Measurements from ENCODE around the gene CREB5.

Gene CREB5

DNA sequence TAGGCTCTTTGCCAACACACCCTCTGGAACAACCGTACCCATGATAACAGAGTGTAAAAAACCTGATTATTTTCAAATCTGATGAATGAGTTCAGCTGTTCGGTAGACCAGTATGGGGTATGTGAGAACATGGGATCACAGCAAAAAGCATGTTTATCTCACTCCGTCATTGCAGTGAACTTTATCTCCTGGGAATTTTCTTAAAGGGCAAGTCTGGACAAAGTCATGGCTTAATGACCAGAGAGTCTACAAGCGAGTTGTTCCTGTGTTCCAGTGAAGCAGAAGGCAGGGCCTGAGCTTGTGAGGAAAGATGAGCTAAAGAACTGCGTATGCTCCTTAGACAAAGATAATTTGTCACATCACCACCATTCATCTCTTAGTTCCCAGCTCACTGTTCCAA, 326.1 kb downstream of the CREB5 start:
- no peak for DNase-seq (ENCODE audit: low read depth in 2 of 3, low spot score in 2 of 3)

- DNase-seq (ENCODE audit: low read depth in 2 of 3, low spot score in 2 of 3), result no peak
These were observed 326.8 kb downstream of the CREB5 start for GRCh38 chr7:28739128-28739527.

DNA sequence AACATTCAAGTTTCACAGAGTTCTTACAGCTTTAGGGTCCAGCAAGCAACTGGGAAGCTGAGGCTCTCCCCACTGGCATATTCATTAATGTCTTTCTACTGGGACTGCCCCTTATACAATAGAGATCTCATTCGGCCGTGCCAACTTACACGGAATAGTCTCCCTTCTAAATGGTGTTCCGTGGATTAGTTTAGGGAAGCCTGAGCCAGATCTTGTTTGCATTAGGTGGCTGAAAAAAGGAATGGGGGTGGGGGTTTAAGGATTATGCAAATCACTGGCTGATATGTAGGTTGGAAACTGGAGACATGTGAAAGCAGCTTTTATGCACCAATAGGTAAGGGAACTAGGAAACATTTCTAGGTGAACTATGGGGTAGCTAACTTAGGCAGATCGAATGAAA, 327.5 kb downstream of the CREB5 start:
- DNase-seq (ENCODE audit: low read depth in 2 of 3, low spot score in 2 of 3), result no peak

- DNase-seq (ENCODE audit: low read depth in 2 of 3, low spot score in 2 of 3), result no peak
These were observed 332.6 kb downstream of the CREB5 start for GRCh38 chr7:28744951-28745350.

DNA sequence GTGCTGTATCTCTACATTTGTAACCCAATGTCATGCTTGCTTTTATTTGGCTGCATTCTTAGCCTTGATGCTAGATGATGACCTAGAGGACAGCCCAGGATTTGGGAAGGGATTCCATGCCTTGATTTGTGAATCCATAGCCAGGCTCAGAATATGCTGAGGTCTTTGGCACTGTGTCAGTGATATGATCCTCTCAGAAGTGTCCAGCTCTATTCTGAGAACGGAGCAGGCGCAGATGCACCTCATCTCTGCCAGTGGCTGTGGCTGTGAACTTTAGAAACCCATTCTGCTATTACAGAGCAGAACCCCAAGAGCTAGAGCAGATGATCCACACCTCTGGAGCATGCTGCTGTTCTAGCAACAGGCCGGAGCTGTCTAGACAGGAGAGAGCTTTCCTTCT, 333.0 kb downstream of the CREB5 start:
- DNase-seq (ENCODE audit: low read depth in 2 of 3, low spot score in 2 of 3), result no peak

- DNase-seq (ENCODE audit: low read depth in 2 of 3, low spot score in 2 of 3), result no peak
These were observed 335.1 kb downstream of the CREB5 start for GRCh38 chr7:28747404-28747803.

- DNase-seq (ENCODE audit: low read depth in 2 of 3, low spot score in 2 of 3), result no peak
These were observed 335.5 kb downstream of the CREB5 start for GRCh38 chr7:28747854-28748253.

DNA sequence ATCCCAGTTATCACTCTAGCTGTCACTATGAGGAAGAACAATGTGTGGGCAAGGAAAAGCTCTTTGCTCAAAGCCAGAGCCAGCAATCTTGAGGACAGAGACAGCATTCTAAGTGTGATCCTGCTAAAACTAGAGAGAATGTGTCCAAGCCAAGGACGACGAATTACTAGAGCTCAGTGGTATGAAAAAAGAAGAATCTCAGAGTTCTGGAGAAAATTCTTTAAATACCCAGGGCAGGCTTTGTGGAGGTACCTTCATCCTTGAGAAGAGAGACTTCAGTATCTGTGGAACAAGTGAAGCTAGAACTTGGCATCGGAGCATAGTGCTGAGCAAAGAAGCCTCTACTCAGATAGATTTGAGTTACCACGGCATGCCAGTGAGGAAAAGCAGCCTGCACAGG, 336.0 kb downstream of the CREB5 start:
- no peak for DNase-seq (ENCODE audit: low read depth in 2 of 3, low spot score in 2 of 3)

- no peak for DNase-seq (ENCODE audit: low read depth in 2 of 3, low spot score in 2 of 3)
These were observed 336.7 kb downstream of the CREB5 start for GRCh38 chr7:28748933-28749584.

DNA sequence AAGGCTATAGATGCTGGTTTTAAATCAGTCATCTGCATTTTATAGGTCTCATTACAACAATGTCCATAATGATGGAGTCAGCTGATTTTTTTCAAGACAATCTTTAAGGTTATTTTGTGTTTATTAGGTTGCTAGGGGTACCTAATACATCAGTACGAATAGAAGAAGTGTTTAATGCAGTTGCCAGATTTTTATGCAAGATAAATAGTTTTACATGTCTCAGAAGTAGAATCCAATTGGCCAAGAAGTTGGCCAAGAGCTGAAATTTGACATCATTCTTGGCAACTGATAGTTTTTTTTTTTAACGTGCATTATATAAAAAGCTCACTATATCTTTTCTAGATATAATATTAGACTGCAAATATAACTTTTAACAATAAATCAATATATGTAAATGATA, 337.3 kb downstream of the CREB5 start:
- DNase-seq (ENCODE audit: low read depth in 2 of 3, low spot score in 2 of 3), result no peak

DNA sequence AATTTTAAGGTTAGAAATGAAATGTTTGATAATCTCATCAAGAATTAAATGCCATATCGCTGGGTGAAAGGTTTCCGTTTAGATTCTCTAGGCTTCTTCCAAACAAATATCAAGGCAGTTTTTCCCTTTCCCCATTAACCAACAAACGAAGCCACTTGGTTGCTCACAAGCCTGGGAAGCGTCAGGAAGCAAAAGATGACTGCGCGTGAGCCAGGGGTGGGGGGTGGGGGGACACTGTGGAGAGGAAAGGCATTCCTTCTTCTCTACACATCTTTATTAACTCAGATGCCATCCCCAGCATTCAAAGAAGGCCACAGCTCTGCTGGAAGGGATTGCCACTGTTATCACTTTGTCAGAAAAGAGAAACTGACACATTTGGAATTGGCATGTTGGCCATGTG, 338.7 kb downstream of the CREB5 start:
- DNase-seq (ENCODE audit: low read depth in 2 of 3, low spot score in 2 of 3), result no peak

DNA sequence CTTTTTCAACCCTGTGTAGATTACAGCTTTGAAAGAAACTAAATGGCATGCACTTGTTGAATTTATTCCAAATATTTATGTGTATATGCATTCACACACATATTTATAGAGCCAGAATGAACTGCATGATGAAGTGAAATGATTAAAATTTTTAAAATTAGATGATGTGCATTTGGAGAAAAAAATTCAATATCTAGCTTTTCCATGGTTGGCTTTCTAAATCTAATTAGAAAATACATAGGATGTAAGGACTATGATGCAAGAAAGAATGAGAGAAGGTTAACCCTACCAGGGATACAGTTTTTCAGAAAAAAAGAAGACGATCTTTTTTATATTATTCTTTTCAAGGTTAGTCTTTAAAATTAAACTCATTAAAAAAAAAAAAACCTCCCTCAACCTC, 341.3 kb downstream of the CREB5 start:
- no peak for DNase-seq (ENCODE audit: low read depth in 2 of 3, low spot score in 2 of 3)

GRCh38 chr7:28754027-28754426, 341.7 kb downstream of the CREB5 start:
- DNase-seq (ENCODE audit: low read depth in 2 of 3, low spot score in 2 of 3), result no peak

GRCh38 chr7:28754447-28754846, 342.1 kb downstream of the CREB5 start:
- no peak for DNase-seq (ENCODE audit: low read depth in 2 of 3, low spot score in 2 of 3)

DNA sequence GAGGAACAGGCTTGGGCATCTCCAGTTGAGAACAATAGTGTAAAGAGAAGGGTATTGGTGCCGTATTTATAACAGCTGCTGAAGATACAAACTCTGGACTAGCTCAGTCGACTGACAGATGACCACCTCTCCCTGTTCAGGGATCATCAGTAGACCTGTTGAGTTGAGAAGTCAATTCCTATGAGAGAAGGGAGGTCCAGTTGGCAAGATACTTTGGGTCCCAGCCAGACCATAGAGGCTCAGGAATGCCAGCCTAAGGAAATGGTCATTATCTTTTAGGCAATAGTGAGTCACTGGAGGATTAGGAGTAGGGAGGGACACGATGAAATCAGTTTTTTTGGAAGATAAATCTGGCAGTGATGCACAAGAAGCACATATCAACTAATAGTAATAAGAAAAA, 342.9 kb downstream of the CREB5 start:
- no peak for DNase-seq (ENCODE audit: low read depth in 2 of 3, low spot score in 2 of 3)

- DNase-seq (ENCODE audit: low read depth in 2 of 3, low spot score in 2 of 3), result no peak
These were observed 345.9 kb downstream of the CREB5 start for GRCh38 chr7:28758186-28758585.

GRCh38 chr7:28759475-28759971, 347.2 kb downstream of the CREB5 start:
- DNase-seq (ENCODE audit: low read depth in 2 of 3, low spot score in 2 of 3), result no peak

DNA sequence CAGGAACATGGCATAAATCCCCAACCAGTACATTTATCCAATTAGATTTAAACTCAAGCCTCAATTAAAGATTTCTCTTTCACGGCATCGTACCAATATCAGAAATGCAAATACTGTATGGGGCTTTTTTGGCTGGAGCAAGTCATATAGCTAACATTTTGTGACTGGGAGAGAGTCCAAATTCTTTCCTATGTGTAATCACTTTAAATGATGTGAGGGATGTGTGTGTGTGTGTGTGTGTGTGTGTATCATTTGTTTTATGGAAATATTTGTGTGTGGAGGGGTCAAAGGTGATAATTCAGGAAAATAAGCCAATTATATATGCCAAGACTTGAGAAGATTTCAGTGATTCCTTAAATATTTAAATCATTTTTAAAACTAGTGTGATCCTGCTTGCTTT, 349.2 kb downstream of the CREB5 start:
- no peak for DNase-seq (ENCODE audit: low read depth in 2 of 3, low spot score in 2 of 3)

DNA sequence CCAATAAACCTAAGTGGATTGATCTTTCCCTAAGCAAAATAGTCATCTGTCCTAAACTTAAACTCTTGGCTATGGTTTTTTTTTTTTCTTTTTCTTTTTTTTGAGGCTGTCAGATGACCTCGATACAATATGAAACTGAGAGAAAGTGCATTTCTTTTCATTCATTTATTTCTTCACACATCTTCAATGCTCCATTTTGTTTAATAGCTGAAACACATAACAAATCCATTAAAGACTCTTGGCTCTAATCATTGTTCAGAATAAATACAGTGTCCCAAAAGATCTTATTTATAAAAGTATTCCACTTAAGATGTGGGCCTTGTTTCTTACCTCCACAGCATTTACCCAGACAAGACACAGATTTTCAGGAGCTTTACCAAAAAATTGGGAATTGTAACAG, 350.3 kb downstream of the CREB5 start:
- DNase-seq (ENCODE audit: low read depth in 2 of 3, low spot score in 2 of 3), result no peak

DNA sequence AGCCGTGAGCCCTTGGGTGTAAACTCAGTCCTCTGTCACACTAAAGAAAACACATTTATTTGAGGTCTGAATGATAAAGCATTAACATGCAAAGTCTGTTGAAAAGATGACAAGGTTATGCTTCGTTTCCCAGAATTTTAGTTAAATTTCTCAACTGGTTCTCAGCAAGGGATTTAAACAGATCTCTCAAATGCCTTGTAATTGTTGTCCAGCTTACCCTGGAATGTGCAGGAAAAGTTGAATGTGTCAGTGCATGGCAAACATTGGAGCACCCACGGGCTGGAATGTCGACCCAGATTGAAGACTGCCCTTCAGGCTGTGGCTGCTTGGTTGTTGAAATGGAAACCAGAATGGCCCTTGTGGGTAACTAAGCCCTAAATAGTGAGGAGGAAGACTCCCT, 354.0 kb downstream of the CREB5 start:
- no peak for DNase-seq (ENCODE audit: low read depth in 2 of 3, low spot score in 2 of 3)

DNA sequence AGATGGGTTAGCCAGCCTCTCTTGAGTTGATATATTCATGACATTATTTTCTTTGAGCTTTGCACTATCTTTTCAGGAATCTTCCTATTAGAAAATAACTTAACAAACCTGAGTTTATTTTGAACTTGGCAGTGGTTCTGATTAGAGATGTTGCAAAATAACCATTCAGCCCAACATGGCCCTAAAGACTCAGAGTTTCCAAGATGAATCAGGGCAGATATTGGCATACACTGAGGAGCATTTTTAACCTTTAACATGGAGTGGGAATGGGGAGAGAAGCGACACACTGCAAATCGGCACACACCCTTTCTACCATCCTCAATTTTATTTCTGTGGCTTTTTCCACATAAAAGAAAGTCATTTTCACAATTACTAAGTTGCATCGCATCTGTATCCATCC, 355.0 kb downstream of the CREB5 start:
- DNase-seq (ENCODE audit: low read depth in 2 of 3, low spot score in 2 of 3), result no peak

GRCh38 chr7:28768577-28769147, 356.3 kb downstream of the CREB5 start:
- no peak for DNase-seq (ENCODE audit: low read depth in 2 of 3, low spot score in 2 of 3)

DNA sequence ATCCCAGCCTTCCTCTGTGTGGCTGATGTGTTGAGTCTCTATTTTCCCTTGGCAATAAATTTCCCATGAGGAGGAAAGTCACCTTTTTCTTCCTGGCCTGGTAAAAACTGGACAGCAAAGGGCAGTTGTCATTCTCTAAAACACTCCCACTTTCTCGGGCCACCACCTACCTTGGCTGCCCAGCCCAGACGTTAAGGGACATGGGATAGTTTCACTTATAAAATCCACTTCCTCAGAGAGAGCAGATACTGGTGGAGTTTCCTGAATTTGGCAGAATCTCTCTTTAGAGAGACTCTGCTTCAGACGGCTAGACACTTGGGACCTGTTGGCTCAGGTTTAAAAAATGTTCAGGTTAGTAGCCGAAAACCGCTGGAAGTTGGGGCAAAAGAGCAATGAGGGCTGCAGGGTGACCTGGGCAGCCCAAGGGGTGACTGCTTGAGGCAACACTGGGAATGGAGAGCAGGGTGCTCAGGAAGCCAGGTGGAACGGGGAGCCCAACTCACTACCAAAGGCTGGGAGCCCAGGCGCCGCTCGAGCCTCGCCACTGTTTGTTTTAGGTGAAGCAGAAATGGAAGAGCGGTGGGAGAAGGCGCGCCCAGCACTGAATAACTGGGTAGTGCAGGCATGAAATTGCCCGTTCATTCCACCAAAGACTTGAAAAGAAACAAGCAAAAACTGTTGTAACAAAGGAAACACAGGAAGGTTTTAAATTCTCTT, 359.7 kb downstream of the CREB5 start:
- DNase-seq (ENCODE audit: low read depth in 2 of 3, low spot score in 2 of 3), result no peak
